HepG2 (cell line): ENCODE data around the gene MMP26. TPM values are rescaled to one million over a fixed set of nuclear protein-coding genes. Genes with fewer than 3 reads are reported as not detected.

Experiments used
- BHLHE40 ChIP-seq: IDR thresholded peaks from 2 replicates; pipeline ENCODE4 v1.6.1; 2011; ENCODE audit warnings: low read length, improper control_type of control experiment
- HOXA3 ChIP-seq: sonication (generic); formaldehyde crosslinking; IDR thresholded peaks from 2 replicates; pipeline ENCODE4 v1.5.0; 2020; ENCODE audit warnings: missing genetic modification reagents
- MBD4 ChIP-seq: IDR thresholded peaks from 2 replicates; pipeline ENCODE4 v1.6.1; 2012; ENCODE audit warnings: low read length, inconsistent platforms, borderline replicate concordance
- MYNN ChIP-seq: sonication (generic); formaldehyde crosslinking; IDR thresholded peaks from 2 replicates; pipeline ENCODE4 v1.4.0; 2020; ENCODE audit warnings: mild to moderate bottlenecking, low read depth, missing genetic modification reagents
- YY1 ChIP-seq: IDR thresholded peaks from 2 replicates; pipeline ENCODE4 v1.6.1; 2011; ENCODE audit warnings: low read length, low read depth, moderate library complexity, mild to moderate bottlenecking; ENCODE audit not compliant: insufficient read depth, insufficient replicate concordance
- ZBTB3 ChIP-seq: sonication (generic); formaldehyde crosslinking; IDR thresholded peaks from 2 replicates; pipeline ENCODE4 v1.4.0; 2020; ENCODE audit warnings: low read depth, mild to moderate bottlenecking, moderate library complexity, missing genetic modification reagents, borderline replicate concordance
- polyA plus RNA-seq, 8 experiments: library from polyadenylated mRNA; depleted of rRNA in 3 of 8; stranded (reverse) in 7 of 8; unstranded in 1 of 8; fragments of >200 nt; fragmentation: Illumina TruSeq in 4 of 8; extraction: Trizol in 4 of 8; gene quantifications; 2 replicates each; pipeline versions ENCODE4 v1.2.1 to v1.2.3, GENCODE V29; 2011 to 2016; ENCODE audit warnings: low read depth in 4 of 8, missing spikeins in 1 of 8, mixed read lengths in 1 of 8; ENCODE audit not compliant: insufficient read depth in 1 of 8
- total RNA-seq, 5 experiments: library from RNA; depleted of rRNA; stranded (reverse); fragments of >200 nt; fragmentation: Illumina TruSeq; extraction: Trizol; gene quantifications; 2 replicates each; pipeline ENCODE4 v1.2.3, GENCODE V29; 2016; ENCODE audit warnings: low read depth in 1 of 5
- TF ChIP-seq, protein P1 (sequence below): sonication (generic); formaldehyde crosslinking; IDR thresholded peaks from 2 replicates; pipeline ENCODE4 v1.4.0; 2020; ENCODE audit warnings: missing genetic modification reagents, borderline replicate concordance
- TF ChIP-seq, protein P2 (sequence below): sonication (generic); formaldehyde crosslinking; IDR thresholded peaks from 2 replicates; pipeline ENCODE4 v1.8.0; 2022; ENCODE audit warnings: mild to moderate bottlenecking, missing genetic modification reagents; ENCODE audit not compliant: insufficient replicate concordance
- TF ChIP-seq, protein P3 (sequence below): sonication (generic); formaldehyde crosslinking; IDR thresholded peaks from 2 replicates; pipeline ENCODE4 v1.5.1; 2020; ENCODE audit warnings: missing genetic modification reagents, mild to moderate bottlenecking, borderline replicate concordance

The MMP26 gene
- total and polyA plus RNA-seq, 2 of the 13 experiments (the other 11 are each of a cell fraction or from before 2014, with no cell fraction given), result not detected

DNA sequence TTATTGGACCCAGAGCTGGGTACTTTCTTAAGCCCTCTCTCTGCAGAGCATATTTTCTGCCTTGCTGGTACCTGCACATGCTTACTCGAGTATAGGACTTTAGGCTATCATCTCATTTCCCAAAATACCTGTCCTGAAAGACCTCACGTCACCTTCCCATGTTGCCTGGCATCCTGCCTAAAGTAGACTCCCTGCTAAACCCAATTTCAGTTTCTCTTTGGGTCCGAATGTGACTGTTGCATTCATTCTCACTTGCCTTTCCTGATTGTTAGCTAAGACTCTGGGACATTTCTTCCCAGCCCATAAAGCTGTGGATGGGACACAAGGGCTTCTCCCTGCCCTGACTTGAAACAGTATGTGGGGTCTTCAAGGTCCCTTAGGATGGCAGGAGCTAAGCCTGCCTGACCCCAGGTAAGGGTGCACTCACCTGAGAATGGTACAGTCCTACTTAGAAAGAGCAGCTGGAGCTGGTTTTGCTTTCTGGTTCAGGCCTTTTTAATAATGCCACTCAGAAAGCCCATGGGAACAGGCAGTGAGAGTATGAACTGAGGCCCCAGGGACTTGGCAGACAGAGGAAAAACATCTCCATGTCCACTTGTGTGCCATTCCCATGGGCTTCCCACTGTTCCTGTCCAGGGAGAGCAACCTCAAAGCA, 19.8 kb upstream of the MMP26 start (continued):
- TF ChIP-seq, protein P1, sequence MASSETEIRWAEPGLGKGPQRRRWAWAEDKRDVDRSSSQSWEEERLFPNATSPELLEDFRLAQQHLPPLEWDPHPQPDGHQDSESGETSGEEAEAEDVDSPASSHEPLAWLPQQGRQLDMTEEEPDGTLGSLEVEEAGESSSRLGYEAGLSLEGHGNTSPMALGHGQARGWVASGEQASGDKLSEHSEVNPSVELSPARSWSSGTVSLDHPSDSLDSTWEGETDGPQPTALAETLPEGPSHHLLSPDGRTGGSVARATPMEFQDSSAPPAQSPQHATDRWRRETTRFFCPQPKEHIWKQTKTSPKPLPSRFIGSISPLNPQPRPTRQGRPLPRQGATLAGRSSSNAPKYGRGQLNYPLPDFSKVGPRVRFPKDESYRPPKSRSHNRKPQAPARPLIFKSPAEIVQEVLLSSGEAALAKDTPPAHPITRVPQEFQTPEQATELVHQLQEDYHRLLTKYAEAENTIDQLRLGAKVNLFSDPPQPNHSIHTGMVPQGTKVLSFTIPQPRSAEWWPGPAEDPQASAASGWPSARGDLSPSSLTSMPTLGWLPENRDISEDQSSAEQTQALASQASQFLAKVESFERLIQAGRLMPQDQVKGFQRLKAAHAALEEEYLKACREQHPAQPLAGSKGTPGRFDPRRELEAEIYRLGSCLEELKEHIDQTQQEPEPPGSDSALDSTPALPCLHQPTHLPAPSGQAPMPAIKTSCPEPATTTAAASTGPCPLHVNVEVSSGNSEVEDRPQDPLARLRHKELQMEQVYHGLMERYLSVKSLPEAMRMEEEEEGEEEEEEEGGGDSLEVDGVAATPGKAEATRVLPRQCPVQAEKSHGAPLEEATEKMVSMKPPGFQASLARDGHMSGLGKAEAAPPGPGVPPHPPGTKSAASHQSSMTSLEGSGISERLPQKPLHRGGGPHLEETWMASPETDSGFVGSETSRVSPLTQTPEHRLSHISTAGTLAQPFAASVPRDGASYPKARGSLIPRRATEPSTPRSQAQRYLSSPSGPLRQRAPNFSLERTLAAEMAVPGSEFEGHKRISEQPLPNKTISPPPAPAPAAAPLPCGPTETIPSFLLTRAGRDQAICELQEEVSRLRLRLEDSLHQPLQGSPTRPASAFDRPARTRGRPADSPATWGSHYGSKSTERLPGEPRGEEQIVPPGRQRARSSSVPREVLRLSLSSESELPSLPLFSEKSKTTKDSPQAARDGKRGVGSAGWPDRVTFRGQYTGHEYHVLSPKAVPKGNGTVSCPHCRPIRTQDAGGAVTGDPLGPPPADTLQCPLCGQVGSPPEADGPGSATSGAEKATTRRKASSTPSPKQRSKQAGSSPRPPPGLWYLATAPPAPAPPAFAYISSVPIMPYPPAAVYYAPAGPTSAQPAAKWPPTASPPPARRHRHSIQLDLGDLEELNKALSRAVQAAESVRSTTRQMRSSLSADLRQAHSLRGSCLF (CRISPR knock-in tag), result no peak
- TF ChIP-seq MYNN (CRISPR knock-in tag), result no peak
- no peak for TF ChIP-seq YY1
- no peak for TF ChIP-seq HOXA3
- TF ChIP-seq MBD4, result no peak
- TF ChIP-seq, protein P2, sequence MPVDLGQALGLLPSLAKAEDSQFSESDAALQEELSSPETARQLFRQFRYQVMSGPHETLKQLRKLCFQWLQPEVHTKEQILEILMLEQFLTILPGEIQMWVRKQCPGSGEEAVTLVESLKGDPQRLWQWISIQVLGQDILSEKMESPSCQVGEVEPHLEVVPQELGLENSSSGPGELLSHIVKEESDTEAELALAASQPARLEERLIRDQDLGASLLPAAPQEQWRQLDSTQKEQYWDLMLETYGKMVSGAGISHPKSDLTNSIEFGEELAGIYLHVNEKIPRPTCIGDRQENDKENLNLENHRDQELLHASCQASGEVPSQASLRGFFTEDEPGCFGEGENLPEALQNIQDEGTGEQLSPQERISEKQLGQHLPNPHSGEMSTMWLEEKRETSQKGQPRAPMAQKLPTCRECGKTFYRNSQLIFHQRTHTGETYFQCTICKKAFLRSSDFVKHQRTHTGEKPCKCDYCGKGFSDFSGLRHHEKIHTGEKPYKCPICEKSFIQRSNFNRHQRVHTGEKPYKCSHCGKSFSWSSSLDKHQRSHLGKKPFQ (CRISPR knock-in tag), result no peak
- no peak for TF ChIP-seq BHLHE40
- no peak for TF ChIP-seq ZBTB3 (CRISPR knock-in tag)
- TF ChIP-seq, protein P3, sequence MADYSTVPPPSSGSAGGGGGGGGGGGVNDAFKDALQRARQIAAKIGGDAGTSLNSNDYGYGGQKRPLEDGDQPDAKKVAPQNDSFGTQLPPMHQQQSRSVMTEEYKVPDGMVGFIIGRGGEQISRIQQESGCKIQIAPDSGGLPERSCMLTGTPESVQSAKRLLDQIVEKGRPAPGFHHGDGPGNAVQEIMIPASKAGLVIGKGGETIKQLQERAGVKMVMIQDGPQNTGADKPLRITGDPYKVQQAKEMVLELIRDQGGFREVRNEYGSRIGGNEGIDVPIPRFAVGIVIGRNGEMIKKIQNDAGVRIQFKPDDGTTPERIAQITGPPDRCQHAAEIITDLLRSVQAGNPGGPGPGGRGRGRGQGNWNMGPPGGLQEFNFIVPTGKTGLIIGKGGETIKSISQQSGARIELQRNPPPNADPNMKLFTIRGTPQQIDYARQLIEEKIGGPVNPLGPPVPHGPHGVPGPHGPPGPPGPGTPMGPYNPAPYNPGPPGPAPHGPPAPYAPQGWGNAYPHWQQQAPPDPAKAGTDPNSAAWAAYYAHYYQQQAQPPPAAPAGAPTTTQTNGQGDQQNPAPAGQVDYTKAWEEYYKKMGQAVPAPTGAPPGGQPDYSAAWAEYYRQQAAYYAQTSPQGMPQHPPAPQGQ (CRISPR knock-in tag), result no peak
